Glomerular endothelial cell (primary cell): Measurements from ENCODE around the gene B3GNT3. TPM values are rescaled to one million over a fixed set of nuclear protein-coding genes. Genes with fewer than 3 reads are reported as not detected.
A peak's percentile ranks its signal among the peaks of the same experiment; 100 is the strongest.

Experiments used
- DNase-seq: peaks from one replicate; pipeline ENCODE4 v3.0.0-alpha.2; 2011; ENCODE audit warnings: low read depth, low spot score; ENCODE audit errors: extremely low read depth
- total RNA-seq: library from RNA; depleted of rRNA; stranded (reverse); fragments of >200 nt; gene quantifications from 2 replicates; pipeline ENCODE4 v1.2.3, GENCODE V29; 2015

B3GNT3 gene, protein sequence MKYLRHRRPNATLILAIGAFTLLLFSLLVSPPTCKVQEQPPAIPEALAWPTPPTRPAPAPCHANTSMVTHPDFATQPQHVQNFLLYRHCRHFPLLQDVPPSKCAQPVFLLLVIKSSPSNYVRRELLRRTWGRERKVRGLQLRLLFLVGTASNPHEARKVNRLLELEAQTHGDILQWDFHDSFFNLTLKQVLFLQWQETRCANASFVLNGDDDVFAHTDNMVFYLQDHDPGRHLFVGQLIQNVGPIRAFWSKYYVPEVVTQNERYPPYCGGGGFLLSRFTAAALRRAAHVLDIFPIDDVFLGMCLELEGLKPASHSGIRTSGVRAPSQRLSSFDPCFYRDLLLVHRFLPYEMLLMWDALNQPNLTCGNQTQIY
- total RNA-seq, result not detected in 2 replicates

DNA sequence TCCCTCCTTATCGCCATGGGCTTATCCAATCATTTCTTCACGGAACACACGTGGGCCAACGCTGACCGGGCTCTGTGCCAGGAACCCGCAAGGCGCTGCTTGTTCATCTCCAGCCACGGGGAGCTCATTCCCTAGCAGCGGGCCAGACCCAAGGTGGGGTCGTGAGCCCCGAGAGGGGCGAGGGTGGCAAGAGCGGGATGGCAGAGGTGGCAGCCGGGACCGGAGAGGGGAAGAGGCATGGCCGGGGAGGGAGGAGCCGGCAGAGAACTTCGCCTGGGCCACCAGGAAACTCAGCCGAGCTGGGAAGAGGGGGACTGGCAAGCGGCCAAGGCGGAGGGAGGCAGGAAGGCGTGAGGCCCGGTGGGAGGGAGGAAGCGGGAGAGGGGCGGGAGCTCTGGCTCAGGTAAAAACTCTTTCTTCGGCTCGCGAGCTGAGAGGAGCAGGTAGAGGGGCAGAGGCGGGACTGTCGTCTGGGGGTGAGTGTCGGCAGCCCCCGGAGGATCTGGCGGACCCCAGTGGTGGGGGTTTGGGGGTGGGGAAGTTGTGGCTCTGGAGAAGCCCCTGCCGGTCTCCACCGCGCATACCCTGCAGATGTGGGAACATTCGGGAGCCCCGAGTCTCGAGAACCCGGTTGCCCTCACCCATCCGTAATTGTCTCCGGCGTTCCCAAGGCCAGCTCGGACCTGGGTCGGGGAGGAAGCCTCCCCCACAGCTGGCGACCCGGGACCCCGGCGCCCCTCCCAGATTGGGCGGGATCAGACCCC, at the start of gene B3GNT3:
TSS of gene B3GNT3 (plus strand) at position 408 of the 764 bp plus-strand sequence. CDS start 12,670 bp downstream, outside the sequence.
- no peak for DNase-seq

DNA sequence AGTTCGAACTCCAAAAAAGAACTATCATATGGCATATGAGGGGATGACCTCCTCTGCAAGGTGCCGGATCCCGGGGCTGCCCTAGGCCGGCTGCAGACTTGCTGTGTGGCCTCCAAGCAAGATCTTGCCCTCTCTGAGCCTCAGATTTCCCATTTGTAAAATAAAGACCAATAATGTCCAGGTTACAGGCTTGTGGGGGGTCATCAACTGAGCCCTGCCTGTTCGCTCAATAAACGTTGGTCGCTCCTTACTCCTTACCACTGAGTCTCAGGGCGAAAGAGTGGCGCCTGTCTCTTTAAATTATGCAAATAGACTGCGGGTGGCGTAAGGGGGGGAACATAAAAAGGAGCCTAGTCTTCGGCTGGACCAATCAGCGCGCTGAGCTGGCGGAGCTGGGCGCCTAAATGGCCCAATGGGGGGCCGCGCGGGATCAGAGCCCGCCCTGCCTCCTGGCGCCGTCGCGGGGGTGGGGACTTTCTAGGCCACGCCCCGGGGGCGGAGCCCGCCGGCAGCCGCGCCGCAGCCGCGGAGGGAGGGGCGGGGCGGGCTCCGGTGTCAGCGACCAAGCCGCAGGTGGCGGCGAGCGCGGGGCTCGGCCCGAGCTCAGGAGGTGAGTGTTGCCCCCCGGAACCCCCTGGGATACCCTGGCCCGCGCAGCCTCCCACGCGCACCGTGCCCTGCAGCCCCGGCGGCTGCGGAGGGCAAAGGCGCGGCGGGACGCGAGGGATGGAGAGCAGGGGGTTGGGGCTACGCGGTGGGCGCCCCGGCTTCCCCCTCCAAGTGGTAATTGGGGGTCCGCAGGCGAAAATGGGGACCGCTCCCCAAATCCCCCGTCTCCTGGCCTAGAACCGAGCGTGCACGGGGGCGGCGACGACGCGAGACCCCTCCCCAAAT, 47.5 kb upstream of the B3GNT3 start:
- DNase-seq, result peak; percentile 45

DNA sequence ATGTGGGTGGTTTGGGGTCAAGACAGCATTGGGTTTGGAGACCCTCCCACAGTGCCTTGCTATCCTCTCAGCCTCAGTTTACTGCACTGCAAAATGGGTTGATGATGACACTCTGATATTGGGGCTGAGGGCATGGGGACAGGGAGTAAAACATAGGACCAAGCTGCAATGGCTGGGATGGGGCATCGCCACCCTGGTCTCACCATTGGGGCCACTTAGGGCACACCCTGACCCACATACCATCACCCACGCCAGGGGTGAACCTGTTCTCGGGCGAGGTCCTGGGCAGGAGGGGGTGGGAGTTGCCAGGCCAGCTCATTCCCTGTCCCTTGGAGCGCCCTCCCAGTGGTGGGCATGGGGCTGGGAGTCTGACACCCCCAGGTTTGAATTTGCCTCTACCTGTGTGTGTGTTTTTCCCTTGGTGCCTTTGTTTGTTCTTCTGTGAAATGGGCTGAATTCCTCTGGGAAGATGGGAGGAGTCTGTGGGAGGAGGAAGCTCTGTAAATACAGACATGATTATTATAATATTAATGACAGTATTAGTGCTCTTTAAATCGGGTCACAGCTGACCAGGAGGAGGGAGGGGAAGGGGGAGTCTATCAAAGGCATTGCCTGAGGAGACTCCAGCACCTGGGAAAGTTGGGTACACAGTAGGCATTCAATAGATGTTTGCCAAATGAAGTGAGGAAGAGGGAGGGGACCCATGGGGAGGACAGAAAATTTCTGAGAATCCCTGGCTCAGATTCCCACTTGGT, 45.9 kb upstream of the B3GNT3 start:
- DNase-seq, result no peak

DNA sequence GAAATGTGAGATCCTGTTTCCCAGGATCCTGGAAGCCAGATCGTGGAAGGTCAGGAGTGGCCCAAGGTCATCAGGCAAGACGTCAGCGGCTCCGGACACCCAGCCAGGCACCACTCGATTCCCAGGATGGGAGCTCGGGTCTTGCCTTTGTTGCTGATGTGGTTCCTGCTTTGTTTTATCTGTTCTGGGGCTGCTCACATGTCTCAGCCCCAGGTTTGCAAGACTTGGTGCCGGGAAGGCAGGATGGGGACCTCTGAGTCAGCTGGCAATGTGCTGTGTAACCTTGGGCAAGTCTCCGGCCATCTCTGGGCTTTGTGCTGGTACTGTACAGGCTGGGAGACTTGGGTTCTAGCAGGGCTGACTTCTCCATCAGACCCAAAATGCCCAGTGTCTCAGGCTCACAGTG, 45.0 kb upstream of the B3GNT3 start:
- no peak for DNase-seq

DNA sequence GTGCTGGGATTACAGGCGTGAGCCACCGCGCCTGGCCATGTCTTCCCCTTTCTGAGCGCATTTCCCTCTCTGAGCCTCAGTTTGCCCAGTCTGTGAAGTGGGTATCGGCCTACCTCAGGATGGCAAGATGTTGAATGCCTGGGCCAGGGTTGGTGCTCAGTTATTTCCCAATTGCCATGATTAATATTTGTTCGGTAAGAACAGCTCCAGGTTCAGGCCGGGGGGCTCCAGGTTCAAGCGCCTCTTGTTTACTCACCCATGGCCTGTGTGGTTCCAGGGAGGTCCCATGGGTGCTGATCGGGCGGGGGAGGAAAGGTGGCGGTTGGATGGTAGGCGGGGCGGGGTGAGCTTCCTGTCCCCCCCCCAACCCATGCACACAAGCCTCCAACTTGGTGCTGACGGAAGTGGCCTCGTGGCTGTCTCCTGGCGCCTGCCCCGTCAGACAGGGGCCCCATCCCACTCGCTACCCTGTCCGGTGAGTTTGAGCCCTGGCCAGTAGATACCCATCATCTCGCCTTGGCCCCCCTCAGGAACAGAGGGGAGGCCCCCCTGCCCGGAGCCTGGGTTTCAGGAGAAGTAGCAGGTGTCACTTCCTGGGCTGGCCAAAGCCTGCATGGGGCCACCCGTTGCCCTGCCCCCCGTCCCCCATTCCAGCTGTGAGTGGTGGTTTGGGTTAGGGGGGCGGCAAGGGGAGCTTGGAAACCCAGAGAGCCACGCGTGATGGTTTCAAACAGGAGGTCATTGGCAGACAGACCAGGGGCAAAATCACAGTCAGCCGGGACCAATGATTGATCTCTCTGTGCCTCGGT, 43.6 kb upstream of the B3GNT3 start, which contains the start of gene FCHO1:
TSS of gene FCHO1 (plus strand) at position 375 of the 809 bp plus-strand sequence. CDS start 3,688 bp downstream, outside the sequence.
- no peak for DNase-seq

DNA sequence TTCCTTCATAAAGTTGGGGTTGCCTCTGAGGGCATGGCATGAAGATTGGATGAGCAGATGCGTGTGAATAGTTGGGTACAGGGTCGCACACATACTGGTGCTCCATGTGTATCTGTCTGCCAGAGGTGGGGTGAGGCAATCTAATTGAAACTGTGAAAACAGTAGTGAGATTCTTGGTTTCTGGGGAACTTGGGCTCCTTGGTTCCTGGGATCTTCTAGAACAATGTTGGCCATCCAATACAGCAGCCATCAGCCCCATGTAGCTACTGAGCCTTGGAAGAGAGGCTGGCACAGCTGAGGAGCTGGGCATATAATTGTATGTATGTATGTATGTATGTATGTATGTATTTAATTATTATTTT, 43.0 kb upstream of the B3GNT3 start:
- DNase-seq, result no peak

DNA sequence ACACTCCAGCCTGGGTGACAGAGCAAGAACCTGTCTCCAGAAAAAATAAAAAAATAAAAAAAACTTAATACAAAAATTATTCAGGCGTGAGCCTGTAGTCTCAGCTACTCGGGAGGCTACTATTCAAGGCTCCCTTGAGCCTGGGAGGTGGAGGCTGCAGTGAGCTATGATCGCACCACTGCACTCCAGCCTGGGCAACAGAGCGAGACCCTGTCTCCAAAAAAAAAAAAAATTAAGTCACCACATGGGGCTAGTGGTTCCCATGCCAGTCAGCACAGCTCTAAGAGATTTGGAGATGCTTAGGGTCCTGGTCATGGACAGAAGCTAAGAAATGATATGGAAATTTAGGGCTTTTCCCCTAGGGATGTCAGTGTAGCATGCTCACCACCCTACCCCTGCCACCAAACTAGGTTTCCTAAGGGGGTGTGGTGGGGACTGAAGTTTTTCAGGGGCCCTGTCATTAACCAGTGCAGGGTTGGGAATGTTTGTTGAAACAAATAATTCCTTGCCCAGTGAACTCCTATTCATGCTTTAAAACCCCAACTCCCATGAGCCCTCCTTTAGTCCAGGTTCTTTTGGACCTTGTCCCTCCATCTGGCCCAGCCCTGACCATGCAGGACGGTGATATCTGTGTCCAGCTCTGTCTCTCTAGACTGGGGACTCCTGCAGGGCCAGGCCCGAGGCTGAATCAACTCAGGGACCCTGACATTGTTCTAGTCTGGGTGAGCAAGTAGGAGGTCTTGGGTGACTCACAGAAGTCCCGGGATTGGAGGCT, 41.9 kb upstream of the B3GNT3 start:
- no peak for DNase-seq

DNA sequence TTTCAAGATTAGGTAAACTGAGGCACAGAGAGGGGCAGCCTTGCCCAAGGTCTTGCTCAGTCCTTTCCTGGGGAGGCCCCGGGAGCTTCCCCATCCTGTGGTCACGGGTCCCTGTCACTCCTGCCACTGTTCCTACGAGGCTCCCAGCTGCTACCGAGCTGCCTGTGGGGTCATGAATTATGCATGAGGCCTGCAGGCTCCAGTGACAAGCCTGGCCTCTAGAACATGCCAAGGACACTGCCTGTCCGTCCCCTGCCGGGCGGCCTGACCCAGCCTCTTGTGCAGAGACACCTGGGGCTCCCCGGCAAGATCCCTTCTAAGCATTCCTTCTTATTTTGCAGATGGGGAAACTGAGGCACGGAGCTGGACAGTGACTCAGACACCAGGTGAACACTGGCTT, 41.0 kb upstream of the B3GNT3 start:
- DNase-seq, result no peak

DNA sequence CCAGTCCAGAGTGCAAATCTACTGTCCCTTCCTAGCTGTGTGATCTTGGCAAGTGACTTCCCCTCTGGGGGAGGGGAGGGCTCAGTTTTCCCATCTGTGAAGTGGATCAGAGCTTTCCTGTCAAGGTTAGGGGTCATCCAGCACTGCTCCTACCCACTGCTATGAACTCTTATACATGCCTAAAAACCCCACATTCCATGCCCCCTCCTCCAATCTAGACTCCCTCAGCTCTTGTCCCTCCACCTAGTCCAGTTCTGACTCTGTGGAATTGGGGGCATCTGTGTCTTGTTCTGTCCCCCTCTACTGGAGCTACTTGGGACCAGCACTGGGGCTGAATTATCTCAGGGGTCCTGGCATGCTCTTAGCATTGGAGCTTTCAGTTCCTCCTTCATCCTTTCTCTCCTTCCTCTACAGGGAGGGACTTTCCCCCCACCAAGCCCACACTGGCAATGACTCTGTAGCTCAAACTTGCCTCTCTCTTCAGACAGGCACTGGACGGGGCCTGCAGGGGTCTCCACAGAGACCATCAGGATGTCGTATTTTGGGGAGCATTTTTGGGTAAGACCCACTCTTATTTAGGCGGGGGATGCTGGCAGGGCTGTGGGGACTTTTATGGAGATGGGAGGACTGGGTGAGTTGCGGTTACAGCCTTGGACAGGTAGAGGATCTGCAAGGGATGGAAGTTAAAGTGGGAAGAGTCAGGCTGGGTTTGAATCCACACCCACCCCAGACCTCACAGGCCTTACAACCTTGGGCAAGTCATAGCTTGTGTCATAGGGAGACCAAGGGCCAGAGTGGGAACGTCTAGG, 40.1 kb upstream of the B3GNT3 start:
- no peak for DNase-seq

DNA sequence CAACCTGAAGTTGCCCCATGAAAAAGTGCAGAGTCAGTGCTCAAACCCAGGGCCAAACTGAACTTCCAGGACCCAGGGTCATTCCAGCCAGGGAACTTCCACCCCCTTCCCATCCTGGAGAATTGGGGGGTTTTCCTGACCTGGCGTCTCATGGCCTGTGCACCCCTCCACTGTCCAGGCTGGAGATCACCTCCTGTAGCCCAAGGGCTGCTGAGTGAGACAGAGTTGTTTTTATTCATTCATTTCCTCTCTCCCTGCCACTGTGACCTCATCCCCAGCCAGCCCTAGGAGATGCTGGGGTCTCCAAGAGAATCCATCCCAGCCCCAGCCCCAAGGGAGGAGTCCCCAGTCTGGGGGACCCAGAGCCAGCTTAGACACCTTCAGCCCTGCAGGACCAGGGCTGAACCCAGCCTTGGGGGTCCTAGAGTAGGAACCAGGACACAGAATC, 39.5 kb upstream of the B3GNT3 start:
- DNase-seq, result no peak

DNA sequence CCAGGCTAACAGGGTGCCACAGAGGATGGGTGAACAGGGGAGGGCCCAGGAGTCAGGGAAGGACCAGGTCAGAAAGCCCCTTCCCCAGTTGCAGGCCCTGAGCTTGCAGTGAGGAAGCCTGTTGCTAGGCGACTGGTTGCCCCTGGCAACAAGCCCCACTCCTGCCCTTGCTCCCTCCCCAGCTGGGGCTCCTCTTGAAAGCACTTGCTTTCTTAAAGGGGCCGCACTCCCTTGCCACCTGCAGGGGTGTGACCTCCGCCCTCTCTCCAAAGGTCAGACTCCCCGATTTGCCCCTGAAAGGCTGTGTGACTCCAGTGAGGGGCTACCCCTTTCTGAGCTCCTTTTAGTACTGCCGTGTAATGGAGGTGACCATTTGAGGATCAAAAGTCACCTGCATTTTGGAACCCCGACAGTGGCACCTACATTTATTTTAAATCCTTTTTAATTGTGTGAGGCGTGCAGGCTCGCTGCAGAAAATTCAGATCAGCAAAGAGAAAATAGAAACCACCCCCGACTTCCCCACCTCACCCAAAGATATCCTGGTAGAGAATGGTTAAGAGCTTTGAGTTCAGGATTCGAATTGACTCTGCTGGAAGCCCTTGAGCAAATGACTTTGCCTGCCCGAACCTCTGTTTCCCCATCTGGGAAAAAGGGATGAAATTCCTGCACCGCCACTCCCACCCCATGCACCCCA, 38.8 kb upstream of the B3GNT3 start:
- no peak for DNase-seq

DNA sequence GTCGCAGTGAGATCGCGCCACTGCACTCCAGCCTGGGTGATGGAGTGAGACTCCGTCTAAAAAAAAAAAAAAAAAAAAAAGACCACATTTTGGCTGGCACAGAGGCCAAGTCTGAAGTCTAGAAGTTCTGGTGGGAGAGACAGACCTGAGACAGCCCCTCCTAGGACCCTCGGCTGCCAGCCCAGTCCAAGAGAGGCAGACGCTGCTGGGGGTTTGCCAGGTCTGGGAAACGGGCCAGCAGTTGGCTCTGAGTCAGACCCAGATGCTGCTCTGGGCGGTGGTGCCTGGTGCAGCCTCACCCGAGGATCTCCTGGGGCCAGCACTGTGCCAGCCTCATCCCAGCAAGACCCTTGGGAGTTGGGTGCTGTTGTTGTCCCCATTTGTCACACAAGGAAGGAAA, 37.8 kb upstream of the B3GNT3 start:
- no peak for DNase-seq

DNA sequence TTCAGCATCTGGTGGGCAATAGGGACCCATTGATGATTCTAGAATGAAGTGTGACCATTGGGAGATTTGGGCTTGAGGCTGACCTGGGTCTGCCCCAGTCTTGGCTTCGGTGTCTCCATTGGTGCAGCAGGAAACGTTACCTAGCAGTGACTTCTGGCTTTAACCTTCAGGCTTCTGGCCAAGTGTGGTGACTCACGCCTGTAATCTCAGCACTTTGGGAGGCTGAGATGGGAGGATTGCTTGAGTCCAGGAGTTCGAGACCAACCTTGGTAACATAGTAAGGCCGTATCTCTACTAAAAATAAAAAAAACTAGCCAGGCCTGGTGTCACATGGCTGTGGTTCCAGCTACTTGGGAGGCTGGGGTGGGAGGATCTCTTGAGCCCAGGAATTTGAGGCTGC, 36.4 kb upstream of the B3GNT3 start:
- DNase-seq, result no peak

DNA sequence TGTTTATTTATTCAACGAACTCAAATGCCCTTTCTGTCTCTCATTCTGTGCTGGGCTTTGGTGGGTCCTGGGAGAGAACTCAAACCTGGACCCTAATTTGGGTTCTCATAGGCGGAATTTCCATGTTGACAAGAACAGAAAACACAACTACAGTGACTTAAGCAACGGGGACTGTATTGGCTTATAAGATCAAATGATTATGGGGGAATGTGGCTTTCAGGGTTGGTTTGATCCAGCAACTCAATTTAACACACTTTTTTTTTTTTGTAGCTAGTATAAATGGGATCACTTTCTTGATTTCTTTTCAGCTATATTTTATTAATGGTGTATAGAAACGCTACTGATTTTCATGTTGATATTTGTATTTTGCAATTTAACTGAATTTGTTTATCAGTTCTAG, 33.8 kb upstream of the B3GNT3 start:
- DNase-seq, result no peak

DNA sequence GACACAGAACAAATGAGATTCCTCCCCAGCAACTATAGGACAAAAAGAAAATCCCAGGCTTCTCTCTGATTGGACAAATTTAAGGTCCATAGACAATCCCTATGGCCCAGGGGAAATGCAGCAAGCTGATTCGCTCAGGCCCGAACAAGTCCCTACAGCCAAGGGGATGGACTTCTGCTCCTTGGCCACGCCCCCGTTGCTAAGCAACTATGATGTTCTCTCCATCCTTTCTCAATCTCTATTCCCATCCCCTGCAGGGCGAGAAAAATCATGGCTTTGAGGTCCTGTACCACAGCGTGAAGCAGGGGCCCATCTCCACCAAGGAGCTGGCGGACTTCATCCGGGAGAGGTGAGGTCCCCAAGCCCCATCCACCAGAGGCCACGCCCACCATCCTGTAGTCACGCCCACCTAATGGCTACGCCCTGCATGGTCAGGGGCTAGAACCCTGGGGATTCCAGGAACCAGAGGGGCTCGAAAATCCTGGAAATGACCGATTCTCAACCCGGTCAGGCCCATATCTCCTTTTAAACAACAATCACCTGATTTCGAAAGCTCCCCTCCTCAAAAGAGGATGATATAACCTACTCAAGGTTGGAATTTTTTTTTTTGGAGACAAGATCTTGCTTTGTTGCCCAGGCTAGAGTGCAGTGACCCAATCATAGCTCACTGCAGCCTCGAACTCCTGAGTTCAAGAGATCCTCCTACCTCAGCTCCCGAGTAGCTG, 32.3 kb upstream of the B3GNT3 start:
- DNase-seq, result no peak

DNA sequence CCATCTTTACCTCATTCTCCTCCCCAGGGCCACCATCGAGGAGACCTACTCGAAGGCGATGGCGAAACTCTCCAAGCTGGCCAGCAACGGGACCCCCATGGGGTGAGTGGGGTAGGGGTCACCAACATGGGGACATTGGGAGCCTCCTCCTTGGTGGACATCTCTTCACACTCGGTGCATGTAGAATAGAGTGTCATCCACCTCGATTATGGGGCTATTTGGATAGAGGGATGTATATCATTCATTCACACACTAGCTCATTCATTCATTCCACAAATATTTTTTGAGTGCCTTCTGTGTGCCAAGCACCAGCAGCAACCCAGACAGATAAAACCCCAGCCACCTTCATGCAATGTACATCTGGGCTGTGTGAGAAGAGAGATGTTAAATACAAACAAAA, 30.6 kb upstream of the B3GNT3 start:
- no peak for DNase-seq
